Renal cortical epithelial cell (primary cell): ENCODE data around the gene PDP2. TPM values are rescaled to one million over a fixed set of nuclear protein-coding genes. Genes with fewer than 3 reads are reported as not detected.

ENCODE experiments used
- DNase-seq: peaks from one replicate; pipeline ENCODE4 v3.0.0-alpha.2; 2011; ENCODE audit warnings: low read depth
- total RNA-seq: library from RNA; depleted of rRNA; stranded (reverse); fragments of >200 nt; gene quantifications from 2 replicates; pipeline ENCODE4 v1.2.3, GENCODE V29; 2014

PDP2 gene
- 8.3 and 11.5 TPM in 2 replicates for total RNA-seq

- peak; percentile 80 for DNase-seq
Measured at GRCh38 chr16:66880288-66881013, at the start of gene PDP2. PDP2 (plus strand) TSS chr16:66880515; CDS start chr16:66884285, 3,770 bp downstream.

- no peak for DNase-seq
Measured at GRCh38 chr16:66832190-66832589, 48.1 kb upstream of the PDP2 start.

- peak; percentile 51 for DNase-seq
Measured at GRCh38 chr16:66832661-66833305, 47.5 kb upstream of the PDP2 start.

- no peak for DNase-seq
Measured at GRCh38 chr16:66834746-66835145, 45.6 kb upstream of the PDP2 start.

GRCh38 chr16:66840883-66841282, 39.4 kb upstream of the PDP2 start:
- DNase-seq, result no peak

- DNase-seq, result no peak
Measured at GRCh38 chr16:66841366-66841765, 38.9 kb upstream of the PDP2 start.

- DNase-seq, result no peak
Measured at GRCh38 chr16:66842765-66843164, 37.5 kb upstream of the PDP2 start.

- no peak for DNase-seq
Measured at GRCh38 chr16:66843191-66843590, 37.1 kb upstream of the PDP2 start.

GRCh38 chr16:66844009-66844341, 36.3 kb upstream of the PDP2 start:
- DNase-seq, result no peak

GRCh38 chr16:66844342-66845079, 35.8 kb upstream of the PDP2 start, which contains the start of gene CA7:
CA7 (plus strand) TSS chr16:66844414; CDS start chr16:66844488, 74 bp downstream.
- no peak for DNase-seq

GRCh38 chr16:66845080-66845410, 35.3 kb upstream of the PDP2 start:
- DNase-seq, result no peak

GRCh38 chr16:66845791-66846221, 34.5 kb upstream of the PDP2 start:
- DNase-seq, result no peak

GRCh38 chr16:66846266-66846665, 34.0 kb upstream of the PDP2 start:
- DNase-seq, result no peak

- DNase-seq, result no peak
Measured at GRCh38 chr16:66846831-66847230, 33.5 kb upstream of the PDP2 start.

- DNase-seq, result no peak
Measured at GRCh38 chr16:66847533-66848067, 32.7 kb upstream of the PDP2 start.

- no peak for DNase-seq
Measured at GRCh38 chr16:66848172-66848571, 32.1 kb upstream of the PDP2 start.

- no peak for DNase-seq
Measured at GRCh38 chr16:66849021-66849420, 31.3 kb upstream of the PDP2 start.

GRCh38 chr16:66849549-66849948, 30.8 kb upstream of the PDP2 start:
- no peak for DNase-seq

- no peak for DNase-seq
Measured at GRCh38 chr16:66850115-66850815, 30.1 kb upstream of the PDP2 start.

GRCh38 chr16:66851166-66851964, 28.9 kb upstream of the PDP2 start:
- DNase-seq, result no peak
